GM12801 (cell line): ENCODE results near the gene ARHGAP19.

Experiments
- TF ChIP-seq, protein P1 (sequence below): IDR thresholded peaks from one replicate; pipeline ENCODE4 v1.5.1; 2011; ENCODE audit warnings: control low read depth; ENCODE audit not compliant: insufficient read length; ENCODE audit errors: extremely low read depth

Gene ARHGAP19

DNA sequence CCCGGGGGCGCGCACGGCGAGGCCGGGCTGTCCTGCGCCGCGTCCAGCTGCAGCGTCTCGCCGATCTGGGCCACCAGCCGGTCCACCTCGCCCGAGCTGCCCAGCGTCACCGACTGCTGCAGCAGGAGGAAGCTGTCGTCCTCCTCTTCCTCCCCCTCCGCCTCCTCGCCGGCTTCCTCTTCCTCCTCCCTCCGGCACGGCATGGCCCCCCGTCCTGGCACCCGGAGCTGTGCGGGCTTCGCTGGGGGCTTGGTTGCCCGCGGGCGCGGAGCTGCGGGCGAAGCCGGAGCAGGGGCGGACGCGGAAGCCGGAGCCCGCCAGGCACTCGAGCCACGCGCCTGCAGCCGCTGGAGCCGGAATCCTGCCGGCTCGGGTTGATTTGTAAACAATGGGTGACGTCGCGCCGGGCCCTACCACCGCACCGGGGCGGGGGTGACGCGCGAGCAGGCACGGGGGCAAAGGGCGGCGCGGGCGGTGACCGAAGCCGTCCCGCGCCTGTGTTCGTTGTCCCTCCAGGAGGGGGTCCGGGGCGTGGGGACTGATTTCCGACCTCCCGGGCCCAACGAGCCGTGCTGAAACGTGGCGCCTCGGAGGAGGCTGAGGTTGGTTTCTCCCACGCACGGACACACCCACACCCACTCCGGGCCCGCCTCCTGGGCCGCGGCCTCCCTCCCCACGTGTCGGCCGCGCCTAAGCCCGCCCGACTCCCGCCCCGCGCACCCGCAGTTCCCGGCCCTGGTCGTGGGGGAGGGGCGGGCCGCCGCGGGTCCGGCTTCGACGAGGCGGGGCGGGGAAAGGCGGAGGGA lies 42.1 kb upstream of the ARHGAP19 start, which contains the start of gene FRAT2:
TSS of gene FRAT2 (minus strand) at position 360 of the 806 bp plus-strand sequence. CDS start at position 203, 157 bp downstream.
- TF ChIP-seq, protein P1, sequence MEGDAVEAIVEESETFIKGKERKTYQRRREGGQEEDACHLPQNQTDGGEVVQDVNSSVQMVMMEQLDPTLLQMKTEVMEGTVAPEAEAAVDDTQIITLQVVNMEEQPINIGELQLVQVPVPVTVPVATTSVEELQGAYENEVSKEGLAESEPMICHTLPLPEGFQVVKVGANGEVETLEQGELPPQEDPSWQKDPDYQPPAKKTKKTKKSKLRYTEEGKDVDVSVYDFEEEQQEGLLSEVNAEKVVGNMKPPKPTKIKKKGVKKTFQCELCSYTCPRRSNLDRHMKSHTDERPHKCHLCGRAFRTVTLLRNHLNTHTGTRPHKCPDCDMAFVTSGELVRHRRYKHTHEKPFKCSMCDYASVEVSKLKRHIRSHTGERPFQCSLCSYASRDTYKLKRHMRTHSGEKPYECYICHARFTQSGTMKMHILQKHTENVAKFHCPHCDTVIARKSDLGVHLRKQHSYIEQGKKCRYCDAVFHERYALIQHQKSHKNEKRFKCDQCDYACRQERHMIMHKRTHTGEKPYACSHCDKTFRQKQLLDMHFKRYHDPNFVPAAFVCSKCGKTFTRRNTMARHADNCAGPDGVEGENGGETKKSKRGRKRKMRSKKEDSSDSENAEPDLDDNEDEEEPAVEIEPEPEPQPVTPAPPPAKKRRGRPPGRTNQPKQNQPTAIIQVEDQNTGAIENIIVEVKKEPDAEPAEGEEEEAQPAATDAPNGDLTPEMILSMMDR, result no peak

DNA sequence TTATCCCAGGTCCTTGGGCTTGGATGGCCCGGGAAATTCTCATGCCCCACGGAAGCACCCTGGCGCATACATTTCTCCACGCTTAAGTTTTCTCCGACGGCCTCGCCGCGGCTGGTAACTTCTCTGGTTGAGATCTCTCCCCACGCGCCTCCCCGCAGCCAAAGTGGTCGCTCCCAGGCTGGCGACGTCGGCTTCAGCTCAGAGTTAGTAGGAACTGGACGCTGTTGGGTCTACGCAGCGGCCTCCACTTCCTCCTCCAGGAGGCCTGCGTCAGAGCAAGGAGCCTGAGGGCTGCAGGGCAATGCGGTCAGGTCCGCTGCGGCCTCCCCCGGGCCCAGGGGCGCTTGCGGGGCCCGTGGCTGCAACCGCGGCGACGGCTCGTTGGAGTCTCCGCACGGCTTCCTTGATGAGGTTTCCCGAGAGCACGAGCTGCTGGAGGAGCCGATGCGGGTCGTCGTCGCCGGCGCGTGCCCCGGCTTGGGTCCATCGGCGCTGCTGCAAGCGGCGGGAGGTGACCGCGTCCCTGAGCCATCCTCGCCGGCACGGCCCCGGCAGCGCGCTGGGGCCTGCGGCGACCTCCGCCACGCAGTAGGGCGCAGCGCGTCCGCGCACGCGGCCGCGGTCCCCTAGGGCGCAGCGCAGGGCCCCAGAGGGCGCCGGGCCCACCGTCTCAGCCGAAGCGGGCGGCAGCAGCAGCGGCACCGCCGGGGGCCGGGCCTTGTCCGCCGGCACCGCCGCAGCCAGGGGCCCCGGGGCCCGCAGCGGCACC lies 41.3 kb upstream of the ARHGAP19 start:
- TF ChIP-seq, protein P1, result no peak

DNA sequence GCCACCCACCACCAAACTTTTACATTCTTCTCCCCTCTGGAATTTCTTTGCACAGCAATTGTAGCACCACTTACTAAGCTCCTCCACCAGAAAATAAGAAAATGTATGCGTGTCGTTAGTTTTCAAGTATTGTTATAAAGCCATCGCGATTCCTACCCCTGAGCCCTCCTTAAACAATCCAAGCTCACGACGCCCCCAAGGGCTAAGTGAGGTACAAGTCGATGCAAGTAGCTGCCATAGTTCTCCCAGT lies 40.8 kb upstream of the ARHGAP19 start:
- TF ChIP-seq, protein P1, result no peak

DNA sequence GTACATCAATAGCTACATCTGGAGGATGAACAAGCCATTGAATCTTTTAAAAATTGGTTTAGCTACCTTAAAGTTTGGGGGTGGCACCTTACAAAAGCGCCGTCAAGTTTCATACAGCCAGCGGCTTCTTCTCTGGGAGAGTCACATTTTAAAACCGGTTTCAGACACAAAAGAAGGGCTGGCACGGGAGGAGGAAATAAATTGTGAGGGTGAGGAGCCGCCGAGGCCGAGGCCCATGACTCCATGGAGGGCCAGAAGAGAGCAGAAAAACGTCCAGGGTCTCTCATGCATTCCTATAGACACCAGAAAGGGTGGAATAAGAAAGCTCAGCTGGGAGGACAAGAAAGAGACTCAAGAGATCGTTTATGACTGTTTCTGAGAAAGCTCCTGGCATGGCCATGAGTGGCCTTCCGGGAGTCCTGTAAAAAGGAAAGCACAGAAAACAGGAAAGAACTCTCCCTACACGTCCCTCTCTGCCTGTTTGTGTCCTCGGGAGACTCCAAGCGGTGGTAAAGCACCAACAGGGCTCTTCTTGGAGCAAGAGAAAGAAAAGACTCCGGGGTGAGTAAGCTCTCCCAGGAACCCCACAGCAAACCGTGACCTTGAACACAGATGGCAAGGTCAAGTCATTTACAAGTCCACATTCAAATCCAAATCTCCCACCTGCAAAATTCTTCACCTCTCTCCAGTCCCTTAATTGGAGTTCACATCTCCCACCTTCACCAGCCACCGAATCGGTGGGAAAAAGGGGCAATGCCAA lies 40.3 kb upstream of the ARHGAP19 start:
- TF ChIP-seq, protein P1, result no peak

DNA sequence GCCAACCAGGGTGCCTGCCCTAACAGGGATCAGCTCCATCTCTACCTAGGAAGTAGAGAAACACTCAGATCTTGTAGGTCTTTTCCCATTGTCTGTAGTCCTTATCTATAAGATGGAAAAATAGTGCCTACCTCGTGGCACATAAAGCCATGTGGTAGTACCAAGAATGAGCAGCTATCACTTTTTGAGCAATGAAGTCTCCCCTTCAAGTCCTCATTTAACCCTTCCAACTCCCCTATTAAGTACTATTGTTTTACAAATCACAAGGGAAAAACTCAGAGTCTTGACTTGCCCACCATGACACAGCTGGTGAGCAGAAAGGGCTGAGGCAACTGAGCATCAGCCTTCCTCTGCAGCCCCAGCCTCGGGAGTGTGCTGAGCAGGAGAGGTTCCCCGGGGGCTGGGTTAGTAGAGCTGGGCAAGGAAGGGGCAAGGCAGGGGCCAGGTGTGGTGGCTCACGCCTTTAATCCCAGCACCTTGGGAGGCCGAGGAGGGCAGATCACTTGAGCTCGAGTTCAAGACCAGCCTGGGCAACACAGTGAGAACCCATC lies 38.8 kb upstream of the ARHGAP19 start:
- TF ChIP-seq, protein P1, result no peak

DNA sequence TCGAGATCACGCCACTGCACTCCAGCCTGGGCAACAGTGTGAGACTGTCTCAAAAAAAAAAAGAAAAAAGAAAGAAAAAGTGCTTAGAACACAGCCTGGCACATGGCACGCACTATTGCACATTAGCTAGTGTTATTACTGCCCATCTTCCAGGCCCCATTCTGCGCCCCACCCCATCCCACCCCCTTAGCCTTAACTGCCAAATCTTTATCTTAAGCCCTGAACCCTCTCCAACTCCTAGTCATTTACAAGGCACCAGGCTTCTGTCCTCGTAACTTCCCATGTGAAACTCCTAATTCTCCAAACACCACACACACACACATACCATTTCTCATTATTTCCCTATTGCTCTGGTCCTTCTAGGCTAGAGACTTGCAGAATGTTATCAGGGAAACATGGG lies 37.3 kb upstream of the ARHGAP19 start:
- TF ChIP-seq, protein P1, result no peak

DNA sequence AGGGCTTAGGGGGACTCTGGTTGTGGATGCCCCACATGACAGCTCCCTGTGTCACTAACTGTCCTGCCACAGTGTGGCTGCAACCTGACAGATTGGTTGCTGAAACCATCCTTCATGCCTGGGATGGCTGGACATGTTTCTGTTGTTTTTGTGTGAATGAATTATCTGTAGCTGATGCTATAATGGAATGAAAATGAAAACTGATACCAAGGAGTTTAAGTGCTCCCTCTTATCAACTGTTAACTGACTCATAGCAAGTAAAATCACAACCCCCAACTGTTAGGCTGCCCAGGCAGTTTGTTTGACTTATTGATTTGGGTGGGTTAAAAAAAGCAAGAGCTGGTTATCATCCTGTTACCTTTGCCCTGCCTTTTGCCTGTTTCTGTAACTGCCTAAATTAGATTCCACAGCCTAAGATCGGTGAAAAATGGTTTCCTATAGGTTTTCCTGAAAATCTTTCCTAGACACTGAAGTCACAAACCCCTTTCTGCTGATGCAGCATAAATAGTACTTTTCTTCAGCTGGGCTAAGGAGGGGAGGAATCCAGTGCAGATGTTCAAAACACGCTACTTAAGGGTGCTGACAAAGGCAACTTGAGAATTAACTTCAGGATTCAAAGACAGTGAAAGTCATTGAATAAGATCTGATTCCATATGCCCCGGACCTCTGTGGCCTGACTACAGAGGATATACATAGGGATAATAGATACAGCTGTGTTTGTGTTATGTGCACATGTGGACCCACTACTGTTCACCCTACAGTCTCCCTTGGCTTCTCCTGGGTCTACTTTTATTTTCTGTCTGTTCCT lies 36.4 kb upstream of the ARHGAP19 start:
- TF ChIP-seq, protein P1, result no peak
